Measurements from ENCODE around the gene PLXNA2.

DNA sequence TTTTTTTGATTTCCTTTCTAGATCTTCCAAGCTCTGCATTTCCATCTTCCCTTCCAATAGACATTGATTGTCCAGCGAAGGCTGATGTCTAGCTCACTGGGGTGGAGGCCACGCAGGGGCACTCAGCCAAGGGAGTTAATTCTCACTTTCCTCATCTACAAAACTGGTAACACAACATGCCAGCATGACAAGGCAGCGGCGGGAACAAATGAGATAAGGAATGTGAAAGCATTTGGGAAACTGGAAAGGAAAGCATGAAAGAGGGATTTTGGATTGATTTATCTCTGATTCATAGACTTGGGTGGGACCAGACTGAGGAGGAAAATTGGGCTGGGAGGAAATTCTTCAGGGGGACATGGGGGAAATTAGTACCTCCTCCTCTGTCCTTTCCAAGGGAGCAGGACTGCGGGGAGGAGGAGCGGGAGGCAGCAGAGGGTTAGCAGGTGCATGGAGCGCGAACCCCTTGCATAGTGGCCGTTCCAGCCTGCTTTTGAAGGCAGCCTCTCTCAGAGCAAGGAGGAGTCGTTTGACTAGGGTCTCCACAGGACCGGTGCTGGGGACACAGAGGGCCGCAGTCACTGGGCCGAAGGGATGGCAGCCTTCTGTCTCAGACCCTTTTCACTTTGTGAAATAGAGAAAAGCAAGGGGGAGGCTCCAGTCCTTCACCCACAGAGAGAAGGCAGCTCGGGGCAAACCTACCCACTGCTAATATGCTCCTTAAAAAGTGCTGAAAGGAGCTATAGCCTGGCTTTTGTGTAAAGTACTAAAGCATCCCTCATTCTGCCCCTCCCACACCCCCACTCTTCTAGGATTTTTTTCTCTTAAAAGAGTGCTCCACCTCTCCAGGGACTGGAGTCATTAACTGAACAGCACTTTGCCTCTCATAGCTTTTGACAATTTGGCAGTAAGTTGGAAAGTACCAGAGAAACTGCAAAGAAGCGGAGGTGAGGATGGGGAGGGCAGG lies 89.2 kb downstream of the PLXNA2 start:
- TF ChIP-seq, protein P1, sequence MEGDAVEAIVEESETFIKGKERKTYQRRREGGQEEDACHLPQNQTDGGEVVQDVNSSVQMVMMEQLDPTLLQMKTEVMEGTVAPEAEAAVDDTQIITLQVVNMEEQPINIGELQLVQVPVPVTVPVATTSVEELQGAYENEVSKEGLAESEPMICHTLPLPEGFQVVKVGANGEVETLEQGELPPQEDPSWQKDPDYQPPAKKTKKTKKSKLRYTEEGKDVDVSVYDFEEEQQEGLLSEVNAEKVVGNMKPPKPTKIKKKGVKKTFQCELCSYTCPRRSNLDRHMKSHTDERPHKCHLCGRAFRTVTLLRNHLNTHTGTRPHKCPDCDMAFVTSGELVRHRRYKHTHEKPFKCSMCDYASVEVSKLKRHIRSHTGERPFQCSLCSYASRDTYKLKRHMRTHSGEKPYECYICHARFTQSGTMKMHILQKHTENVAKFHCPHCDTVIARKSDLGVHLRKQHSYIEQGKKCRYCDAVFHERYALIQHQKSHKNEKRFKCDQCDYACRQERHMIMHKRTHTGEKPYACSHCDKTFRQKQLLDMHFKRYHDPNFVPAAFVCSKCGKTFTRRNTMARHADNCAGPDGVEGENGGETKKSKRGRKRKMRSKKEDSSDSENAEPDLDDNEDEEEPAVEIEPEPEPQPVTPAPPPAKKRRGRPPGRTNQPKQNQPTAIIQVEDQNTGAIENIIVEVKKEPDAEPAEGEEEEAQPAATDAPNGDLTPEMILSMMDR (conservative IDR thresholded peaks at IDR 0.05; ENCODE audit: low read length): no peak
- no peak for TF ChIP-seq EZH2phosphoT487 (IDR thresholded peaks at IDR 0.05; ENCODE audit: borderline replicate concordance, low read depth, low read length)

Measured in OCI-LY7 (cell line).